ENCODE data around the gene WBP11.

Gene WBP11

DNA sequence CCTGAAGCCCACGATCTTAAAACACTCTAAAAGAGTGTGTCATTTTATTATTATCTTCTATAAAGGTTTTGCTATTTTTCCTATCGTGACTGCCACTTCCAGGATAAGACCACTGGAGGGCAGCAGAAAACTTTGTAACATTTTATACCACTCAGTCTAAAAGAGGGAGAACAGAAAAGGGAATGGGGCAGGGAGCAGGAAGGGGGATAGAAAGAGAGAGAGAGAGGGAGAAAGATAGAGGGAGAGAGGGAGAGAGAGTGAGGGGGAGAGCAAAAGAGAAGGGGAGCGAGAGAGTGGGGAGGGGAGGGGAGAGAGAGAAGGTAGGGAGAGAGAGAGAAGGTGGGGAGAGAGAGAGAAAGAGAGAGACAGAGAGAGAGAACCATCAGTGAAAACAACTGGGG lies 42.1 kb upstream of the WBP11 start:
- TF ChIP-seq CTCF (IDR thresholded peaks at IDR 0.05; ENCODE audit: low read length), result peak; percentile 91
- no peak for TF ChIP-seq EZH2 (IDR thresholded peaks at IDR 0.05; ENCODE audit: borderline replicate concordance, low read length)
- no peaks in the 10 kb centered on the region for H3K36me3 ChIP-seq (ENCODE audit: insufficient read depth, low read length)
- no peaks in the 10 kb centered on the region for H3F3A ChIP-seq (ENCODE audit: insufficient read depth, low read length)
- H3K27ac ChIP-seq (ENCODE audit: low read depth, low read length, poor library complexity, severe bottlenecking), result no peak overlapping the region
- H3K79me2 ChIP-seq (ENCODE audit: insufficient read depth, low read length), result no peaks in the 10 kb centered on the region
- no peaks in the 10 kb centered on the region for H3K27me3 ChIP-seq (ENCODE audit: insufficient read depth, low read length)
- H3K4me2 ChIP-seq (ENCODE audit: low read length), result no peak overlapping the region
- H3K9ac ChIP-seq (ENCODE audit: low read length), result no peak overlapping the region
- H3K4me1 ChIP-seq (ENCODE audit: insufficient read depth, low read length, severe bottlenecking), result no peaks in the 10 kb centered on the region
- no peaks in the 10 kb centered on the region for H3K9me3 ChIP-seq (ENCODE audit: low read length)
- no peaks in the 10 kb centered on the region for H4K20me1 ChIP-seq (ENCODE audit: insufficient read depth, low read length)
- H2AFZ ChIP-seq (ENCODE audit: low read length), result no peak overlapping the region
- no peaks in the 10 kb centered on the region for H3K9me2 ChIP-seq (ENCODE audit: low read depth, low read length)
- H3K4me3 ChIP-seq (ENCODE audit: low read depth, low read length, poor library complexity, severe bottlenecking), result no peak overlapping the region

DNA sequence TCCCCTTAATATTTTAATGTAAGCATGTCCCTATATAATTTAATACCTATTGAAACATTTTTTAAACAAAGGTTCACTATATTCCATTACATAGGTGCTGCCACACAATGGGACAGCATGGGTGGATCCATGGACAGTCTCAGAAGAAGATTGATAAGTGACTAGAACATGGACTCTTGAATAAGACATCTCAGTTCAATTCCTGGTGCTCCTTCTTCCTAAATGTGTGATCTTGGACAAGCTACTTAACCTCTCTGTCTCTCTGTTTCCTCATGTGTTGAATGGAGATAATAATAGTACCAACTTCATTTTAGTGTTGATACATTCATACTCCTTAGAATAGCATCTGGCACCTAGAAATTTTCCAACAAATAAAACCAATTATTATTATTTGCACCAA lies 41.1 kb upstream of the WBP11 start:
- Histone ChIP-seq H3K4me1 (ENCODE audit: insufficient read depth, low read length, severe bottlenecking) (no peaks in the 10 kb centered on the region), H3F3A (ENCODE audit: insufficient read depth, low read length) (no peaks in the 10 kb centered on the region), H3K79me2 (ENCODE audit: insufficient read depth, low read length) (no peaks in the 10 kb centered on the region), H2AFZ (ENCODE audit: low read length) (no peak overlapping the region), H3K27ac (ENCODE audit: low read depth, low read length, poor library complexity, severe bottlenecking) (no peak overlapping the region), H3K4me2 (ENCODE audit: low read length) (no peak overlapping the region), H4K20me1 (ENCODE audit: insufficient read depth, low read length) (no peaks in the 10 kb centered on the region), H3K36me3 (ENCODE audit: insufficient read depth, low read length) (no peaks in the 10 kb centered on the region), H3K9me3 (ENCODE audit: low read length) (no peaks in the 10 kb centered on the region), H3K4me3 (ENCODE audit: low read depth, low read length, poor library complexity, severe bottlenecking) (no peak overlapping the region), H3K9ac (ENCODE audit: low read length) (no peak overlapping the region), H3K27me3 (ENCODE audit: insufficient read depth, low read length) (no peaks in the 10 kb centered on the region), H3K9me2 (ENCODE audit: low read depth, low read length) (no peaks in the 10 kb centered on the region)
- TF ChIP-seq CTCF (IDR thresholded peaks at IDR 0.05; ENCODE audit: low read length) (no peak), EZH2 (IDR thresholded peaks at IDR 0.05; ENCODE audit: borderline replicate concordance, low read length) (no peak)

GRCh38 chr12:14843425-14843887 lies 40.2 kb upstream of the WBP11 start, which contains the start of gene ART4:
ART4 (minus strand) TSS chr12:14843526; CDS start chr12:14843113, 413 bp downstream.
- Histone ChIP-seq H4K20me1 (ENCODE audit: insufficient read depth, low read length) (no peaks in the 10 kb centered on the region), H3K27ac (ENCODE audit: low read depth, low read length, poor library complexity, severe bottlenecking) (no peak within 1 kb of the TSS), H3K9me3 (ENCODE audit: low read length) (no peaks in the 10 kb centered on the region), H2AFZ (ENCODE audit: low read length) (no peak within 1 kb of the TSS), H3K79me2 (ENCODE audit: insufficient read depth, low read length) (no peaks in the 10 kb centered on the region), H3K27me3 (ENCODE audit: insufficient read depth, low read length) (no peaks in the 10 kb centered on the region), H3K4me1 (ENCODE audit: insufficient read depth, low read length, severe bottlenecking) (no peaks in the 10 kb centered on the region), H3K9ac (ENCODE audit: low read length) (no peak within 1 kb of the TSS), H3K4me3 (ENCODE audit: low read depth, low read length, poor library complexity, severe bottlenecking) (no peak within 1 kb of the TSS), H3K4me2 (ENCODE audit: low read length) (no peak within 1 kb of the TSS), H3F3A (ENCODE audit: insufficient read depth, low read length) (no peaks in the 10 kb centered on the region), H3K9me2 (ENCODE audit: low read depth, low read length) (no peaks in the 10 kb centered on the region), H3K36me3 (ENCODE audit: insufficient read depth, low read length) (no peaks in the 10 kb centered on the region)
- TF ChIP-seq EZH2 (IDR thresholded peaks at IDR 0.05; ENCODE audit: borderline replicate concordance, low read length), result no peak
- TF ChIP-seq CTCF (IDR thresholded peaks at IDR 0.05; ENCODE audit: low read length), result no peak

Data from OCI-LY1 (cell line).